Keratinocyte (primary cell): Measurements from ENCODE around the gene NPIPA1.
"Not testable (repeated sequence)": the region's sequence is repeated elsewhere in the genome, so short reads cannot be mapped to it uniquely, and the experiment has no call there.

Experiments used
- EZH2 ChIP-seq: IDR thresholded peaks from one replicate; pipeline ENCODE4 v1.6.1; 2012; ENCODE audit warnings: inconsistent platforms, mild to moderate bottlenecking, low read length, moderate library complexity
- TF ChIP-seq, protein P1 (sequence below), 3 experiments: IDR thresholded peaks in 1 of 3; conservative IDR thresholded peaks in 1 of 3; optimal IDR thresholded peaks in 1 of 3; 2 replicates in 2 of 3; 3 replicates in 1 of 3; pipeline versions ENCODE3 to v1.5.1; 2011; ENCODE audit warnings: low read length in 3 of 3, mild to moderate bottlenecking in 3 of 3, moderate library complexity in 2 of 3, control low read depth in 1 of 3, inconsistent platforms in 1 of 3; ENCODE audit not compliant: insufficient read depth in 2 of 3; ENCODE audit errors: extremely low read depth in 1 of 3

DNA sequence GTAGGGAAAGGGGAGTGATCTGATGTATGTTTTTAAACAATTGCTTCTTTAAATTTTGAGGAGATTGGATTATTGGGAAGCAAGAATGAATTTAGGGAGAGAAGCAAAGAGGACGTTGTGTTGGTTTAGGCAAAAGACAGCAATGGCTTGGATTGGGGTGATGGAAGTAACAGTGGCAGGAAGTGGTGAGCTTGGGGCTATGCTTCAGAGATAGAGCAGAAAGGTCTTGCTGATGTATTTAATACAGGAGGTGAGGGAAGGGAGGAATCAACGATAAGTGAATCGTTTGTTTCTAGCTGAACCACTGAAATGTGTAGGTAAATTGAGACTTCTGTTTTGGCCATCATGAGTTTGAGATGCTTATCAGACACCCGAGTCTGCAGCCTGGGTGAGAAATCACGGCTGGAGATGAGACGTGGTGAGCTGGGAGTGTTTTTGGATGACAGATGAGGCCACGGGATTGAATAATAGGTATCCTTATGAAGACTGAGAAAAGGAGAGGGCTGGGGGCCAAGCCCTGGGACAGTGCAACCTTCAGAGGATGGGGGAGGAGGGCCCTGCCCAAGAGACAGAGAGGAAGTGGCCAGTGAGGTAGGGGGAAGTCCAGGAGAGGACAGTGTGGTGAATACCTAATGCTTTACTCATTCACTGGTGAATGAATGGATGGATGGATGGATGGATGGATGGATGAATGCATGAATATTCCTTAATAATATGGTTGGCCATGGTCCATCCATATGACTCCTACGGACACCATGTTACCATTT, 33.9 kb upstream of the NPIPA1 start:
- TF ChIP-seq, protein P1, sequence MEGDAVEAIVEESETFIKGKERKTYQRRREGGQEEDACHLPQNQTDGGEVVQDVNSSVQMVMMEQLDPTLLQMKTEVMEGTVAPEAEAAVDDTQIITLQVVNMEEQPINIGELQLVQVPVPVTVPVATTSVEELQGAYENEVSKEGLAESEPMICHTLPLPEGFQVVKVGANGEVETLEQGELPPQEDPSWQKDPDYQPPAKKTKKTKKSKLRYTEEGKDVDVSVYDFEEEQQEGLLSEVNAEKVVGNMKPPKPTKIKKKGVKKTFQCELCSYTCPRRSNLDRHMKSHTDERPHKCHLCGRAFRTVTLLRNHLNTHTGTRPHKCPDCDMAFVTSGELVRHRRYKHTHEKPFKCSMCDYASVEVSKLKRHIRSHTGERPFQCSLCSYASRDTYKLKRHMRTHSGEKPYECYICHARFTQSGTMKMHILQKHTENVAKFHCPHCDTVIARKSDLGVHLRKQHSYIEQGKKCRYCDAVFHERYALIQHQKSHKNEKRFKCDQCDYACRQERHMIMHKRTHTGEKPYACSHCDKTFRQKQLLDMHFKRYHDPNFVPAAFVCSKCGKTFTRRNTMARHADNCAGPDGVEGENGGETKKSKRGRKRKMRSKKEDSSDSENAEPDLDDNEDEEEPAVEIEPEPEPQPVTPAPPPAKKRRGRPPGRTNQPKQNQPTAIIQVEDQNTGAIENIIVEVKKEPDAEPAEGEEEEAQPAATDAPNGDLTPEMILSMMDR (optimal IDR thresholded peaks at IDR 0.05 in 1 of 3, IDR thresholded peaks at IDR 0.05 in 1 of 3, conservative IDR thresholded peaks at IDR 0.05 in 1 of 3; ENCODE audit: extremely low read depth in 1 of 3, insufficient read depth in 2 of 3, low read length in 3 of 3): not testable (repeated sequence)
- TF ChIP-seq EZH2: not testable (repeated sequence)
